Spleen (tissue), 11 donors: Measurements from ENCODE around the gene ACSF3. TPM values are rescaled to one million over a fixed set of nuclear protein-coding genes. Genes with fewer than 3 reads are reported as not detected.
"Not testable (repeated sequence)": the region's sequence is repeated elsewhere in the genome, so short reads cannot be mapped to it uniquely, and the experiment has no call there.

Experiments used
- DNase-seq: peaks from one replicate; pipeline ENCODE4 v3.0.0-alpha.2; 2020
- H3K27ac ChIP-seq, 8 donors: fragments of 200-600 bp; sonication (generic) in 7 of 8; 1 replicate in 4 of 8; 2 replicates in 4 of 8; pipeline versions ENCODE4 v1.5.0 to v1.8.0; 2016 to 2021; ENCODE audit warnings: inconsistent platforms in 4 of 8, mild to moderate bottlenecking in 4 of 8, moderate library complexity in 1 of 8
- H3K27me3 ChIP-seq, 7 donors: fragments of 200-600 bp; sonication (generic) in 6 of 7; replicated peaks in 1 of 7; 1 replicate in 4 of 7; 2 replicates in 3 of 7; pipeline versions ENCODE4 v1.5.0 to v1.8.0; 2016 to 2021; ENCODE audit warnings: inconsistent platforms in 3 of 7, mild to moderate bottlenecking in 1 of 7
- H3K36me3 ChIP-seq, 6 donors: fragments of 200-600 bp; sonication (generic) in 5 of 6; 1 replicate in 4 of 6; 2 replicates in 2 of 6; pipeline versions ENCODE4 v1.5.0 to v1.8.0; 2016 to 2021; ENCODE audit warnings: inconsistent platforms in 2 of 6
- H3K4me1 ChIP-seq, 6 donors: fragments of 200-600 bp; sonication (generic) in 5 of 6; 1 replicate in 3 of 6; 2 replicates in 3 of 6; pipeline versions ENCODE4 v1.5.0 to v1.8.0; 2016 to 2021; ENCODE audit warnings: inconsistent platforms in 3 of 6
- H3K4me3 ChIP-seq, 8 donors: fragments of 200-600 bp; sonication (generic) in 7 of 8; 1 replicate in 4 of 8; 2 replicates in 4 of 8; pipeline versions ENCODE4 v1.5.0 to v1.8.0; 2016 to 2021; ENCODE audit warnings: inconsistent platforms in 4 of 8, mild to moderate bottlenecking in 4 of 8, moderate library complexity in 2 of 8
- H3K9me3 ChIP-seq, 8 donors: fragments of 200-600 bp; sonication (generic) in 7 of 8; 1 replicate in 4 of 8; 2 replicates in 4 of 8; pipeline versions ENCODE4 v1.5.0 to v1.8.0; 2016 to 2021; ENCODE audit warnings: inconsistent platforms in 4 of 8
- POLR2A ChIP-seq, 3 donors: fragments of 450-650 bp; IDR thresholded peaks; one replicate each; pipeline ENCODE4 v1.5.1; 2017; ENCODE audit warnings: antibody characterized with exemption in 3 of 3, mild to moderate bottlenecking in 1 of 3
- POLR2AphosphoS5 ChIP-seq, 3 donors: sonication (generic); formaldehyde crosslinking; IDR thresholded peaks; one replicate each; pipeline ENCODE4 v1.5.1; 2017; ENCODE audit warnings: antibody characterized with exemption in 3 of 3
- WGBS, 5 donors: extraction: QIAGEN DNeasy Blood & Tissue Kit in 3 of 5; methylation state at CpG; one replicate each; pipeline versions ENCODE4 v1.1.5 to v1.1.7; 2013 to 2018; 5-methylcytosine and 5-hydroxymethylcytosine counted together
- intact Hi-C: fragments of 100-400 bp; cut with DNase I; formaldehyde crosslinking; loops from one replicate; pipeline ENCODE4 v1.15.0; 2023; ENCODE audit warnings: low total_unique reads
- polyA plus RNA-seq, 3 donors: library from polyadenylated mRNA; stranded (reverse); fragments of 200-250 nt; gene quantifications; one replicate each; pipeline ENCODE4 v1.2.1, GENCODE V29; 2013
- total RNA-seq, 7 donors: library from RNA; depleted of rRNA in 3 of 7; stranded (reverse); fragments of >200 nt in 3 of 7; fragmentation: NEBNext Ultra II Directional in 4 of 7; extraction: Animal tissue kit (Norgen Biotek cat#: 25700) in 4 of 7; gene quantifications; one replicate each; pipeline versions ENCODE4 v1.1.0 to v1.2.1, GENCODE V29; 2016 to 2021
- TF ChIP-seq, protein P1 (sequence below), 11 experiments: fragments of 200-600 bp in 7 of 11; fragments of 450-650 bp in 4 of 11; sonication (generic) in 4 of 11; IDR thresholded peaks in 8 of 11; conservative IDR thresholded peaks in 3 of 11; 1 replicate in 7 of 11; 2 replicates in 4 of 11; pipeline versions ENCODE4 v1.4.0 to v1.8.0; 2016 to 2021; ENCODE audit warnings: antibody characterized with exemption in 11 of 11, inconsistent platforms in 4 of 11, mild to moderate bottlenecking in 1 of 11
- donor health status: healthy with polysubstance abuse.
- donor health status: DM: no; HTN: no; CAD: no; lungs with moderate emphysema.
- donor health status: DM: no; HTN: no; CAD: no.
- donor health status: Bipolar disorder and iron deficiency.
- donor health status: healthy.
- donor health status: DM: no; HTN: no; CAD: no.
- donor health status: DM: yes; HTN: yes; CAD: no.

ACSF3 gene
- total and polyA plus RNA-seq, 10 donors, result 35.4 to 68.1 (median 49.1) TPM

DNA sequence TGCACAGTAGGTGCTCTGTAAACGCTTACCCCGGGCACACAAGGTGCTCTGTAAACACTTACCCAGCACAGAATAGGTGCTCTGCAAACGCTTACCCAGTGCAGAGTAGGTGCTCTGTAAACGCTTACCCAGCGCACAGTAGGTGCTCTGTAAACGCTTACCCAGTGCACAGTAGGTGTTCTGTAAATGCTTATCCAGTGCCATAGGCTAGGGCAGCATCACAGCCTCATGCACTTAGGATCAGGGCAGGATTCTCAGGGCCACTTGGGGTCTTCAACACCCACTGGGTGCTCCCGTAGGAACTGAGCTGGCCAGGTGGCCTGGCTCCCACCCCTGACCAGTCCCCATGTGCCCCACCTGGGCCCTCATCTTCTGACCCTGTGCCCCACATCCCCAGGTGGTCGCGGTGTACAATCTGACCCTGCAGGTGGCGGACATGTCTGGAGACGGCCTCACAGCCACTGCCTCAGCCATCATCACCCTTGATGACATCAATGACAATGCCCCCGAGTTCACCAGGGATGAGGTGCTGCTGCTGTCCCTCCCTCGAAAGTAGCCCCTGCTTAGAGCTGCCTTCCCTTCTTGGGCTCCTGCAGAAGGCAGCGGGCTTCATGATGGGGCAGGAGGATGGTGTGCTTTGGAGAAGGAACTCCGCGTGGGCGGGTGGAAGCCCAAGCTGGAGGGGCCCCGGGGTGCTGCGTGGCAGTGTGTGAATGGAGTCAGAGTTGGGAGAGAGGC, 93.5 kb downstream of the ACSF3 start:
- Histone ChIP-seq H3K4me3 (no peak overlapping the region), H3K27me3 (peaks cover 0 to 22% (median 0%) of the 10 kb centered on the region in 7 donors), H3K9me3 (peaks cover 0 to 2% (median 0%) of the 10 kb centered on the region in 8 donors), H3K36me3 (no peaks in the 10 kb centered on the region), H3K4me1 (peaks cover 8 to 12% (median 10%) of the 10 kb centered on the region in 6 donors), H3K27ac (peak overlapping the region in 1 of 8 donors; percentile 24)
- TF ChIP-seq POLR2A (IDR thresholded peaks at IDR 0.05) (no peak), POLR2AphosphoS5 (IDR thresholded peaks at IDR 0.05) (no peak)
- TF ChIP-seq, protein P1, sequence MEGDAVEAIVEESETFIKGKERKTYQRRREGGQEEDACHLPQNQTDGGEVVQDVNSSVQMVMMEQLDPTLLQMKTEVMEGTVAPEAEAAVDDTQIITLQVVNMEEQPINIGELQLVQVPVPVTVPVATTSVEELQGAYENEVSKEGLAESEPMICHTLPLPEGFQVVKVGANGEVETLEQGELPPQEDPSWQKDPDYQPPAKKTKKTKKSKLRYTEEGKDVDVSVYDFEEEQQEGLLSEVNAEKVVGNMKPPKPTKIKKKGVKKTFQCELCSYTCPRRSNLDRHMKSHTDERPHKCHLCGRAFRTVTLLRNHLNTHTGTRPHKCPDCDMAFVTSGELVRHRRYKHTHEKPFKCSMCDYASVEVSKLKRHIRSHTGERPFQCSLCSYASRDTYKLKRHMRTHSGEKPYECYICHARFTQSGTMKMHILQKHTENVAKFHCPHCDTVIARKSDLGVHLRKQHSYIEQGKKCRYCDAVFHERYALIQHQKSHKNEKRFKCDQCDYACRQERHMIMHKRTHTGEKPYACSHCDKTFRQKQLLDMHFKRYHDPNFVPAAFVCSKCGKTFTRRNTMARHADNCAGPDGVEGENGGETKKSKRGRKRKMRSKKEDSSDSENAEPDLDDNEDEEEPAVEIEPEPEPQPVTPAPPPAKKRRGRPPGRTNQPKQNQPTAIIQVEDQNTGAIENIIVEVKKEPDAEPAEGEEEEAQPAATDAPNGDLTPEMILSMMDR (IDR thresholded peaks at IDR 0.05 in 8 of 11, conservative IDR thresholded peaks at IDR 0.05 in 3 of 11), result no peak
- intact Hi-C loops, result no loop called here
- DNase-seq, result peak; percentile 75
- 57 to 67% (median 61%) methylated on average over 15 to 19 of the region's 19 CpGs for WGBS, 5 donors

DNA sequence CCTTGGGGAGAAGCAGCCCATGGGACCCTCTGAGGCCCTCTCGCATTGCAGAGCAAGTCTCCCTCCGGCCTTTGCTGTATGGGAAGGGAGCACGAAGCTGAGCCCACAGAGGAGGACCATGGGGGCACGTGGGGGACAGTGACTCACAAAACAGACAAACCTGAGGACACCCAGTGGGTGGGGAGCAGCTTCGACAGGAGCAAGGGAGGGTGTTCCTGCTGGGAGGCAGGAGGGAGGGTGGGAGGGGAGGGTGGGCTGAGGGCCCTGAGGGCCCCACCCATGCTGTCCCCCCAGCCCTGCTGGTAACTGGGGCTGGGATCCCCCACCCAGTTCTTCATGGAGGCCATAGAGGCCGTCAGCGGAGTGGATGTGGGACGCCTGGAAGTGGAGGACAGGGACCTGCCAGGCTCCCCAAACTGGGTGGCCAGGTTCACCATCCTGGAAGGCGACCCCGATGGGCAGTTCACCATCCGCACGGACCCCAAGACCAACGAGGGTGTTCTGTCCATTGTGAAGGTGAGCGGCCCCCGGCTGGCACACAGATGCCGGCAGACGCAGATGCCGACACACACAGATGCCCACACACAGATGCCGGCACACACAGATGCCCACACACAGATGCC, 94.2 kb downstream of the ACSF3 start:
- no peak overlapping the region for H3K27ac ChIP-seq
- TF ChIP-seq, protein P1 (IDR thresholded peaks at IDR 0.05 in 8 of 11, conservative IDR thresholded peaks at IDR 0.05 in 3 of 11), result no peak
- TF ChIP-seq POLR2A (IDR thresholded peaks at IDR 0.05), result no peak
- DNase-seq, result no peak
- intact Hi-C loops, result no loop called here
- 69 to 75% (median 70%) methylated on average over 13 to 19 of the region's 19 CpGs for WGBS, 5 donors
- H3K4me1 ChIP-seq, result peaks cover 8 to 13% (median 11%) of the 10 kb centered on the region in 6 donors
- peaks cover 0 to 18% (median 0%) of the 10 kb centered on the region in 7 donors for H3K27me3 ChIP-seq
- no peak overlapping the region for H3K4me3 ChIP-seq
- H3K36me3 ChIP-seq, result no peaks in the 10 kb centered on the region
- peaks cover 0 to 2% (median 0%) of the 10 kb centered on the region in 8 donors for H3K9me3 ChIP-seq

DNA sequence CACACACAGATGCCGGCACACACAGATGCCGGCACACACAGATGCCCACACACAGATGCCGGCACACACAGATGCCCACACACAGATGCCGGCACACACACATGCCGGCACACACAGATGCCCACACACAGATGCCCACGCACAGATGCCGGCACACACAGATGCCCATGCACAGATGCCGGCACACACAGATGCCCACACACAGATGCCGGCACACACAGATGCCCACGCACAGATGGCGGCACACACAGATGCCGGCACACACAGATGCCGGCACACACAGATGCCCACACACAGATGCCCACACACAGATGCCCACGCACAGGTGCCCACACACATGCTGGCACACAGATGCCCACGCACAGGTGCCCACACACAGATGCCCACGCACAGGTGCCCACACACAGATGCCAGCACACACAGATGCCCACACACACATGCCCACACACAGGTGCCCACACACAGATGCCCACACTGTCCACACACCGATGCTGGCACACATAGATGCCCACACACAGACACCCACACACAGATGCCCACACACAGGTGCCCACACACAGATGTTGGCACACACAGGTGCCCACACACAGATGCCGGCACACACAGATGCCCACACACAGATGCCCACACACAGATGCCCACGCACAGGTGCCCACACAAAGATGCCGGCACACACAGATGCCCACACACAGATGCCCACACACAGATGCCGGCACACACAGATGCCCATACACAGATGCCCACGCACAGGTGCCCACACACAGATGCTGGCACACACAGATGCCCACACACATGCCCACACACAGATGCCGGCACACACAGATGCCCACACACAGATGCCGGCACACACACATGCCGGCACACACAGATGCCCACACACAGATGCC, 95.1 kb downstream of the ACSF3 start:
- peaks cover 0 to 15% (median 0%) of the 10 kb centered on the region in 7 donors for H3K27me3 ChIP-seq
- intact Hi-C loops, H3K4me3 ChIP-seq, DNase-seq, H3K9me3 ChIP-seq, H3K36me3 ChIP-seq, H3K27ac ChIP-seq: not testable (repeated sequence)
- peaks cover 8 to 19% (median 11%) of the 10 kb centered on the region in 6 donors for H3K4me1 ChIP-seq
- WGBS, 5 donors, result 86 to 96% (median 93%) methylated on average over 20 to 25 of the region's 25 CpGs

GRCh38 chr16:89189358-89190025, 95.8 kb downstream of the ACSF3 start:
- intact Hi-C loops, result no loop called here
- Histone ChIP-seq H3K27me3 (peaks cover 0 to 20% (median 0%) of the 10 kb centered on the region in 7 donors), H3K9me3 (peaks cover 0 to 2% (median 0%) of the 10 kb centered on the region in 8 donors), H3K4me1 (peaks cover 8 to 19% (median 11%) of the 10 kb centered on the region in 6 donors), H3K36me3 (no peaks in the 10 kb centered on the region), H3K27ac (no peak overlapping the region), H3K4me3 (no peak overlapping the region)
- DNase-seq, result no peak
- 64 to 71% (median 67%) methylated on average over 13 to 14 of the region's 14 CpGs for WGBS, 5 donors
- TF ChIP-seq POLR2AphosphoS5 (IDR thresholded peaks at IDR 0.05) (no peak), POLR2A (IDR thresholded peaks at IDR 0.05) (no peak)
- TF ChIP-seq, protein P1 (IDR thresholded peaks at IDR 0.05 in 8 of 11, conservative IDR thresholded peaks at IDR 0.05 in 3 of 11), result no peak
